Spleen (tissue), 11 donors: Measurements from ENCODE around the gene NEUROD4. TPM values are rescaled to one million over a fixed set of nuclear protein-coding genes. Genes with fewer than 3 reads are reported as not detected.
A peak's percentile ranks its signal among the peaks of the same experiment; 100 is the strongest.

Source experiments
- DNase-seq: peaks from one replicate; pipeline ENCODE4 v3.0.0-alpha.2; 2020
- H3K27ac ChIP-seq, 8 donors: fragments of 200-600 bp; sonication (generic) in 7 of 8; 1 replicate in 4 of 8; 2 replicates in 4 of 8; pipeline versions ENCODE4 v1.5.0 to v1.8.0; 2016 to 2021; ENCODE audit warnings: inconsistent platforms in 4 of 8, mild to moderate bottlenecking in 4 of 8, moderate library complexity in 1 of 8
- H3K27me3 ChIP-seq, 7 donors: fragments of 200-600 bp; sonication (generic) in 6 of 7; replicated peaks in 1 of 7; 1 replicate in 4 of 7; 2 replicates in 3 of 7; pipeline versions ENCODE4 v1.5.0 to v1.8.0; 2016 to 2021; ENCODE audit warnings: inconsistent platforms in 3 of 7, mild to moderate bottlenecking in 1 of 7
- H3K36me3 ChIP-seq, 6 donors: fragments of 200-600 bp; sonication (generic) in 5 of 6; 1 replicate in 4 of 6; 2 replicates in 2 of 6; pipeline versions ENCODE4 v1.5.0 to v1.8.0; 2016 to 2021; ENCODE audit warnings: inconsistent platforms in 2 of 6
- H3K4me1 ChIP-seq, 6 donors: fragments of 200-600 bp; sonication (generic) in 5 of 6; 1 replicate in 3 of 6; 2 replicates in 3 of 6; pipeline versions ENCODE4 v1.5.0 to v1.8.0; 2016 to 2021; ENCODE audit warnings: inconsistent platforms in 3 of 6
- H3K4me3 ChIP-seq, 8 donors: fragments of 200-600 bp; sonication (generic) in 7 of 8; 1 replicate in 4 of 8; 2 replicates in 4 of 8; pipeline versions ENCODE4 v1.5.0 to v1.8.0; 2016 to 2021; ENCODE audit warnings: inconsistent platforms in 4 of 8, mild to moderate bottlenecking in 4 of 8, moderate library complexity in 2 of 8
- H3K9me3 ChIP-seq, 8 donors: fragments of 200-600 bp; sonication (generic) in 7 of 8; 1 replicate in 4 of 8; 2 replicates in 4 of 8; pipeline versions ENCODE4 v1.5.0 to v1.8.0; 2016 to 2021; ENCODE audit warnings: inconsistent platforms in 4 of 8
- POLR2A ChIP-seq, 3 donors: fragments of 450-650 bp; IDR thresholded peaks; one replicate each; pipeline ENCODE4 v1.5.1; 2017; ENCODE audit warnings: antibody characterized with exemption in 3 of 3, mild to moderate bottlenecking in 1 of 3
- POLR2AphosphoS5 ChIP-seq, 3 donors: sonication (generic); formaldehyde crosslinking; IDR thresholded peaks; one replicate each; pipeline ENCODE4 v1.5.1; 2017; ENCODE audit warnings: antibody characterized with exemption in 3 of 3
- WGBS, 5 donors: extraction: QIAGEN DNeasy Blood & Tissue Kit in 3 of 5; methylation state at CpG; one replicate each; pipeline versions ENCODE4 v1.1.5 to v1.1.7; 2013 to 2018; 5-methylcytosine and 5-hydroxymethylcytosine counted together
- intact Hi-C: fragments of 100-400 bp; cut with DNase I; formaldehyde crosslinking; loops from one replicate; pipeline ENCODE4 v1.15.0; 2023; ENCODE audit warnings: low total_unique reads
- polyA plus RNA-seq, 3 donors: library from polyadenylated mRNA; stranded (reverse); fragments of 200-250 nt; gene quantifications; one replicate each; pipeline ENCODE4 v1.2.1, GENCODE V29; 2013
- total RNA-seq, 7 donors: library from RNA; depleted of rRNA in 3 of 7; stranded (reverse); fragments of >200 nt in 3 of 7; fragmentation: NEBNext Ultra II Directional in 4 of 7; extraction: Animal tissue kit (Norgen Biotek cat#: 25700) in 4 of 7; gene quantifications; one replicate each; pipeline versions ENCODE4 v1.1.0 to v1.2.1, GENCODE V29; 2016 to 2021
- TF ChIP-seq, protein P1 (sequence below), 11 experiments: fragments of 200-600 bp in 7 of 11; fragments of 450-650 bp in 4 of 11; sonication (generic) in 4 of 11; IDR thresholded peaks in 8 of 11; conservative IDR thresholded peaks in 3 of 11; 1 replicate in 7 of 11; 2 replicates in 4 of 11; pipeline versions ENCODE4 v1.4.0 to v1.8.0; 2016 to 2021; ENCODE audit warnings: antibody characterized with exemption in 11 of 11, inconsistent platforms in 4 of 11, mild to moderate bottlenecking in 1 of 11
- donor health status: healthy with polysubstance abuse.
- donor health status: DM: no; HTN: no; CAD: no; lungs with moderate emphysema.
- donor health status: DM: no; HTN: no; CAD: no.
- donor health status: Bipolar disorder and iron deficiency.
- donor health status: healthy.
- donor health status: DM: no; HTN: no; CAD: no.
- donor health status: DM: yes; HTN: yes; CAD: no.

The NEUROD4 gene
- total and polyA plus RNA-seq, 10 donors, result not detected

DNA sequence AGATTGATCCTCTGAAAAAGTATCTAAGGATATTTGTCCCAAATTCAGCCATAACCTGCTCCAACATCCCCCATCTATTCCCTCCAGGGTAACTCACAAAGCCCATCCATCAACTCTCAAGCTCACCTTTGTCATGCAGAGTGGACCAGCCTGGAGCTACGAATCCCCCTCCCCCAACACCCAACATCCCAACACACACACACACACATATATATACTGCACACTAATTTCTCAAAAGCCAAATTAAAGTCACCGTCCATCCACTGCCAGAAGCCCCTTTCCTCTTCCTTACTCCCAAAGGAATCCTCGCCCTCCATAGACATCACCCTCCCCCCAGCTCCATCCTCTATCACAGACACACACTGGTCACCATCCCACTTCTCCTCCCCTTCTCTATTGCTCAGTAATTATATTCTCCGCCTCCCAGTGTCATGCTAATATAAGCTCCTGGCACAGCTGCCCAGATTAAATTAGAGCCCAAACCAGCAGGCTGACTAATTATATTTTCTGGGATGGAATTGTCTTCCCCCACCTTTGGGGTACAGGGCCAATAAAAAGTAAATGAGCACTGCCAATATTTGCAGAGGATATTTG, 21.7 kb upstream of the NEUROD4 start:
- no peak for DNase-seq
- no peak overlapping the region for H3K27ac ChIP-seq
- intact Hi-C loops, result loop anchor here (5.0 kb wide), 1 partner anchor 74 kb away; no protein-coding TSS in a partner anchor
- peaks cover 0 to 16% (median 4%) of the 10 kb centered on the region in 6 donors for H3K4me1 ChIP-seq
- no peak for TF ChIP-seq POLR2AphosphoS5 (IDR thresholded peaks at IDR 0.05)
- no peak for TF ChIP-seq POLR2A (IDR thresholded peaks at IDR 0.05)
- TF ChIP-seq, protein P1, sequence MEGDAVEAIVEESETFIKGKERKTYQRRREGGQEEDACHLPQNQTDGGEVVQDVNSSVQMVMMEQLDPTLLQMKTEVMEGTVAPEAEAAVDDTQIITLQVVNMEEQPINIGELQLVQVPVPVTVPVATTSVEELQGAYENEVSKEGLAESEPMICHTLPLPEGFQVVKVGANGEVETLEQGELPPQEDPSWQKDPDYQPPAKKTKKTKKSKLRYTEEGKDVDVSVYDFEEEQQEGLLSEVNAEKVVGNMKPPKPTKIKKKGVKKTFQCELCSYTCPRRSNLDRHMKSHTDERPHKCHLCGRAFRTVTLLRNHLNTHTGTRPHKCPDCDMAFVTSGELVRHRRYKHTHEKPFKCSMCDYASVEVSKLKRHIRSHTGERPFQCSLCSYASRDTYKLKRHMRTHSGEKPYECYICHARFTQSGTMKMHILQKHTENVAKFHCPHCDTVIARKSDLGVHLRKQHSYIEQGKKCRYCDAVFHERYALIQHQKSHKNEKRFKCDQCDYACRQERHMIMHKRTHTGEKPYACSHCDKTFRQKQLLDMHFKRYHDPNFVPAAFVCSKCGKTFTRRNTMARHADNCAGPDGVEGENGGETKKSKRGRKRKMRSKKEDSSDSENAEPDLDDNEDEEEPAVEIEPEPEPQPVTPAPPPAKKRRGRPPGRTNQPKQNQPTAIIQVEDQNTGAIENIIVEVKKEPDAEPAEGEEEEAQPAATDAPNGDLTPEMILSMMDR (IDR thresholded peaks at IDR 0.05 in 8 of 11, conservative IDR thresholded peaks at IDR 0.05 in 3 of 11), result no peak
- H3K9me3 ChIP-seq, result no peaks in the 10 kb centered on the region
- WGBS, 5 donors, result 62 to 89% (median 82%) methylated on average over 4 of the region's 4 CpGs
- H3K36me3 ChIP-seq, result no peaks in the 10 kb centered on the region
- no peak overlapping the region for H3K4me3 ChIP-seq
- H3K27me3 ChIP-seq, result no peaks in the 10 kb centered on the region

DNA sequence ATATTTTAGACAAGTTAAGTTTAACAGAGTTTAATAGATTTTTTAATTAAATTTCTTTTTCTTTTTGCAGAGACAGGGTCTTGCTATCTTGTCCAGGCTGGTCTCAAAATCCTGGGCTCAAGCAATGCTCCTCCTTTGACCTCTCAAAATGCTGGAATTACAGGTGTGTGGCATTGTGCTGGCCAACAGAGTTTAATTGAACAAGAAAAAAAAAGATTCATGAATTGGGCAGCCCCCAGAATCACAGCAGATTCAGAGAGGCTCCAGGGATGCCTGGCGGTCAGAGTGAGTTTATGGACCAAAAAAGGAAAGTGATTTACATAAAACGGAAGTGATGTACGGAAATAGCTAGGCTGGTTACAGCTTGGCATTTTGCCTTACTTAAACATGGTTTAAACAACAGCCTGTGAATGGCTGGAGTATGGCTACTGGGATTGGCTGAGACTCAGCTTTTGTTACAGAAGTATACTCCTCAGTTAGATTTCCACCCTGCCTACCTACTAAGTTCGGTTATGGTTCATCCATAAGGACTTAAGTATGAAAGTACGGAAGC, 20.7 kb upstream of the NEUROD4 start:
- H3K27ac ChIP-seq, result no peak overlapping the region
- intact Hi-C loops, result loop anchor here (5.0 kb wide), 1 partner anchor 73 kb away; no protein-coding TSS in a partner anchor
- no peaks in the 10 kb centered on the region for H3K9me3 ChIP-seq
- no peak for DNase-seq
- H3K4me3 ChIP-seq, result no peak overlapping the region
- H3K27me3 ChIP-seq, result no peaks in the 10 kb centered on the region
- no peaks in the 10 kb centered on the region for H3K36me3 ChIP-seq
- H3K4me1 ChIP-seq, result peaks cover 0 to 11% (median 2%) of the 10 kb centered on the region in 6 donors
- TF ChIP-seq, protein P1 (IDR thresholded peaks at IDR 0.05 in 8 of 11, conservative IDR thresholded peaks at IDR 0.05 in 3 of 11), result no peak
- TF ChIP-seq POLR2AphosphoS5 (IDR thresholded peaks at IDR 0.05) (no peak), POLR2A (IDR thresholded peaks at IDR 0.05) (no peak)
- WGBS, 5 donors, result 52 to 64% (median 55%) methylated on average over 5 of the region's 5 CpGs

DNA sequence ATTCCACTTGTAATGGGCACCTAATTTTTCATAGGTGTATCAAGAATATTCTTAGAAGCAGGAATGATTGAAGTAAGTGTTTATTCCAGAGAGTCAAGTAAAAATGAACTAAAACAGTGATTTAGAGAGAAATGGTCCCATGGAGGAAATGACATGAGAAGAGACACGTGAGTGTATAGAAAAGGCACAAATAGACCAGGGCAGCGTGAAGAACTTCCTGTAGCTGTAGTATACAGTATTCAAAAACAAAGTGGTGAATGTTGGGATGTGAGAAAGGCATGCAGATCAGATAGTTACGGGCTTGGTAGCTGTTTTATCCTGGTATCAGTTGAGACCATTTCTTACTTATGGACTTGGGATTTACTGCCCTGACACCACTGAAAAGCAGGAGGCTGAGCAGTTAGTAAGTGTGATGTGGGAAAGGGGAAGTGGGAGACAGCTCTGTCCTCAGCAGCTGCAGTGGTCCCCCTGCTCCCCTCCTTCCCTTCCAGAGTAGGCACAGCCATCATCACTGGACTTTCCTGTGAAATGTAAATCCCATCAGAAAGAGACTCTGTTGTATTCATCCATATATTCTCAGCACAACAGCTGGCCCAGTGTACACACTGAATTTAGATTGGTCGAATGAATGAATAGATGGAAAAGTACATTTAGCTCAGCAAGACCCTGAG, 18.4 kb upstream of the NEUROD4 start:
- Histone ChIP-seq H3K27me3 (no peaks in the 10 kb centered on the region), H3K4me3 (no peak overlapping the region), H3K4me1 (peaks cover 0 to 11% (median 2%) of the 10 kb centered on the region in 6 donors), H3K36me3 (no peaks in the 10 kb centered on the region), H3K27ac (peak overlapping the region in 2 of 8 donors; percentile 12 to 23), H3K9me3 (peaks cover 0 to 4% (median 4%) of the 10 kb centered on the region in 8 donors)
- intact Hi-C loops, result no loop called here
- no peak for DNase-seq
- TF ChIP-seq POLR2A (IDR thresholded peaks at IDR 0.05) (no peak), POLR2AphosphoS5 (IDR thresholded peaks at IDR 0.05) (no peak)
- TF ChIP-seq, protein P1 (IDR thresholded peaks at IDR 0.05 in 8 of 11, conservative IDR thresholded peaks at IDR 0.05 in 3 of 11), result no peak
- WGBS, 5 donors, result 36 to 47% (median 43%) methylated on average over 4 of the region's 4 CpGs

DNA sequence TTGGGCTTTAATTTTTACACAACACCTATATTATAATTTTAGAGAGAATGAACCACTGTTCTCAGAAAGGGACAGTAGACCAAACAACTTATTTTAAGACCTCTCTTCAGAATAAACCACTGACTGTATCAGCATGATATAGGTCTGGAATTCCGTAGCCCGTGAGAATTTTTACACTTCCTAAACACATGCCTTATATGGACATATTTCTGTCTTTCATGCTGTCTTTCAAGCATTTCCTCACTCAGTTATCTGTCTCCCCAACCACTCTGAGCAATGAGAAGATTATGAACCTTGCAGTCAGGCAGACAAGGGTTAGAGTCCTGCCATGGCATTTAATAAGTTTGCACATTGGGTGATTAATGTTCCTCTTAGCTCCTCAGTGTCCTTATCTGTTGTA, 17.4 kb upstream of the NEUROD4 start:
- H3K4me1 ChIP-seq, result peaks cover 0 to 11% (median 2%) of the 10 kb centered on the region in 6 donors
- peaks cover 0 to 13% (median 5%) of the 10 kb centered on the region in 8 donors for H3K9me3 ChIP-seq
- intact Hi-C loops, result no loop called here
- H3K4me3 ChIP-seq, result no peak overlapping the region
- no peaks in the 10 kb centered on the region for H3K27me3 ChIP-seq
- no peaks in the 10 kb centered on the region for H3K36me3 ChIP-seq
- DNase-seq, result no peak
- H3K27ac ChIP-seq, result no peak overlapping the region
- no peak for TF ChIP-seq POLR2A (IDR thresholded peaks at IDR 0.05)
- no peak for TF ChIP-seq POLR2AphosphoS5 (IDR thresholded peaks at IDR 0.05)
- TF ChIP-seq, protein P1 (IDR thresholded peaks at IDR 0.05 in 8 of 11, conservative IDR thresholded peaks at IDR 0.05 in 3 of 11), result no peak
- WGBS, 5 donors, result 70 to 84% (median 82%) methylated on average over 2 of the region's 2 CpGs
